ENCODE measurements around the gene SGMS2. TPM values are rescaled to one million over a fixed set of nuclear protein-coding genes. Genes with fewer than 3 reads are reported as not detected.

SGMS2 gene
- total RNA-seq, 1 donor from 2014 or later, result 1.1 TPM

DNA sequence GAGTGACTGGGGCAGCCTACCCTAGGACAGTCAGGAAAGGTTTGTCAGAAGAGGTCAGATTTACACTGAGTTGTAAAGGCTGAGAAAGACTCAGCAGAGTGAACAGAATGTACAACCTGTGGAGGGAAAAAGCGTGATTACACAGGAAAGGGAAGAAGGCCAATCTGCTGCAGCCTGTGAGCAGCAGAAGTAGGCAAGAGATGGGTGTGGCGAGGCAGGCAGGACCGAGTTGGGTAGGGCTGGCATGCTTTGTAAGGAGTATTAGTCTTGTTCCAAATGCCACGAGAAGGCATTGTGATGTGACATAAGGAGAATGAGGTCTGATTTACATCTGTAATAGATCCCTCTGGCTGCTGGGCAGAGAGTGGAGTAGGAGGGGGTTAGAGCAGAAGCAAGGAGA is 12.6 kb downstream of the SGMS2 start:
- Mint-ChIP-seq H3K36me3 (ENCODE audit: low read depth) (no peaks in the 10 kb centered on the region), H3K27me3 (ENCODE audit: insufficient read depth) (peaks cover 6% of the 10 kb centered on the region), H3K4me1 (ENCODE audit: low read depth) (no peaks in the 10 kb centered on the region), H3K27ac (no peak overlapping the region), H3K4me3 (no peak overlapping the region), H3K9me3 (no peaks in the 10 kb centered on the region)
- DNase-seq (ENCODE audit: low spot score), result no peak
- intact Hi-C loops (cut with micrococcal nuclease), result no loop called here

DNA sequence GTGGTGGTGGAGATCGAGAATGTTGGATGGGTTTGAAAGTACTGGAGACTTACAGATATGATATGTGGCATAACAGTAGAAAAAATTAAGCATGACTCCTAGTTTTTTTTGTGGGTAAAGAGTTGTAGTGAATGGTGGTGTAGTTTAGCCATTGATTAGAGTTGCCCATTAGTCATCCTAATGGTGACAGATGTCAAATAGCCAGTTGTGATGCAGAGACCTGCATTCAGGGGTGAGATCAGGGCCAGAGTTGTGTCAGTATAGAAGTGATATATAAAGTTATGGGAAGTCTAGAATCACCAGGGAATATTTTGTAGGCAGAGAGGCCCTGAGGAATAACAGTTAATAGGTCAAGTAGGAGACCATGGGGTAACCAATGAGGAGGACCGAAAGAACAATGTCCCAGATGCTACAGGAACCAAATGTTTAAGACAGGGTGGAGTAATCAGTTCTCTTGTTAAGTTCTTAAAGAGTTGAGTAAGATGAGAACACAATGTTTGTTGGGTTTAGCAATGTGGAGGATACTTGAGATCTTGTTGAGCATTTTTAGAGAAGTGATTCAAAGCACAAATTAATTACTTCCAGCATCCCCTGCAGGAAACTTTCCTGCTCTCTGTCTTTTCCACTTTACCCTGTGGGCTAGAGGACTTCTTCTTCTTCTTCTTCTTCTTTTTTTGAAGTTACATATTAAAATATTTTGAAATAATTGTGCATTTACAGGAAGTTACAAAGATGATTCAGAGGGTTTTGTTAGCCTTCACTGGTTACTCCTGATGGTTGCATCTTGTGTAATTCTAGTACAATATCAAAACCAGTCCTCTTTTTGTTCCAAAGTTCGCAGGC is 13.3 kb downstream of the SGMS2 start:
- intact Hi-C loops (cut with micrococcal nuclease), result no loop called here
- Mint-ChIP-seq H3K9me3 (no peaks in the 10 kb centered on the region), H3K4me3 (no peak overlapping the region), H3K36me3 (ENCODE audit: low read depth) (no peaks in the 10 kb centered on the region), H3K27me3 (ENCODE audit: insufficient read depth) (peaks cover 6% of the 10 kb centered on the region), H3K4me1 (ENCODE audit: low read depth) (no peaks in the 10 kb centered on the region), H3K27ac (no peak overlapping the region)
- no peak for DNase-seq (ENCODE audit: low spot score)

DNA sequence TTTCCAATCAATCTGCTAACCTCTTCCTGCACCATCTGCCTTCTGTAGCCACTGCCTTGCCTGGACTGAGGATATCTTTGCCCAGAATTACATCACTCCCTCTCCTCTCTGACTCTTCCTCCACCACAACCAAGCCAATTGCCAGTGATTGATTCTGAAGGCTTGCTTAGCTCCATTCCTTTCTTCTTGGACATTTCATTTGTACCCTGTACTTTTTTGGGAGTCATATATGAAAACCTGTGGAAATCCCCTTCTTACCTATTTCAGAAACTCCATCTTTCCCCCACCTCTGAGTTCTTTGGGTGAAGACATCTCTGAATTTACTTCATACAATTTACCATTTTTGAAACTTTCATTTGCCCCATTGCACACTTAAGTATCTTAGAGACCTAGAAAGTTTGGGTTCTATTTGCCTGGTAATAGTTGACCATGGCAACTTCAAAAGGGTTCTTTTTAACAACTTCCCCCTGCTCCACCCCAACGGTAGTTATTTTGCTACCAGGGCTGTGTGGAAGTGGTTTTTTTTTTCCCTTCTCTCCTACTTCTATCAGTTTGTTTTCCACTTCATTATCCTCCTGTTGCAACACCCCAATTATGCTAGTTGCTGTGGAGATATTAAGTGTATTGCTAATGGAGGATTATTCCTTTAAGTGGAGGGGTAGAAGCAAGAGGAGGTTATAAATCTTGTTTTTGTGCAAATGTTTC is 14.3 kb downstream of the SGMS2 start:
- Mint-ChIP-seq H3K4me3 (no peak overlapping the region), H3K27ac (no peak overlapping the region), H3K27me3 (ENCODE audit: insufficient read depth) (peaks cover 6% of the 10 kb centered on the region), H3K36me3 (ENCODE audit: low read depth) (no peaks in the 10 kb centered on the region), H3K9me3 (no peaks in the 10 kb centered on the region), H3K4me1 (ENCODE audit: low read depth) (no peaks in the 10 kb centered on the region)
- DNase-seq (ENCODE audit: low spot score), result no peak
- intact Hi-C loops (cut with micrococcal nuclease), result no loop called here

DNA sequence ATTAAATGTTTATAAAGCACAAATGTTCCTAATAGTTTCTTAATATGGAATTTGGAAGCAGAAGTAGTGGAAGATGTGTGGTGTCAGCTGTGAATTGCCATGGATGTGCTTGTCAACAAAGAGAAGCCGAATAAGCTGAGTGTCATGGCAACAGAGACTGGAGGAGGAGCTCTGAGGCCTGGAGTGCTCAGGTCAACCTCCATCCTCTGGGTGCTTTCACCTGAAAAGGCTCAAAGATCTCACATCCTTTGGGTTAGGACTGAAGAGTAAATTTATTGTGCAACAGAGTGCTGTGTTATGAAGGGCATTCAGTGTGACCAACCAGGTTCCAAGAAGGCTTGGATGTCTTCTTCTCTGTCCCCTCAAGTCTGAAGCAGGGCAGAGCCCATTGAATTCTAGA is 18.7 kb downstream of the SGMS2 start:
- Mint-ChIP-seq H3K4me1 (ENCODE audit: low read depth) (no peaks in the 10 kb centered on the region), H3K9me3 (no peaks in the 10 kb centered on the region), H3K4me3 (no peak overlapping the region), H3K27me3 (ENCODE audit: insufficient read depth) (peaks cover 9% of the 10 kb centered on the region), H3K27ac (no peak overlapping the region), H3K36me3 (ENCODE audit: low read depth) (no peaks in the 10 kb centered on the region)
- no peak for DNase-seq (ENCODE audit: low spot score)
- intact Hi-C loops (cut with micrococcal nuclease), result no loop called here

DNA sequence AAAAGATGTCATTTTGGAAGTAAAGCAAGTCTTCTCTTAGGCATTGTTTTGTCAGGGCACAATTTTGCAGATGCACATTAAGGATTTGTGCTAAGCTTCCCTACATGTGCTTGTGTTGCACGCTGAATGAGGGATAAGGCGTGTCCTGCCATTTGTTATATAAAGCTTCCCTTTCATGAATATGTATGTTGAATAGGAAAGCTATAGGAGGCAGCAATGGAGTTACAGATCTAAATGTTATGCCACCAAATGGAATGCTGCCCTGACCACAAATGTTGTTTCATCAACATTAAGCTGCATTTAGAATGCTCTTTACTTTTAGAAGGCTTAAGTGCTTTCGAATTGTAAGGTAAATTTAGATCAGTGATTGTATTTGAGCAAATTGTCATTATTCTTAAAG is 20.9 kb downstream of the SGMS2 start:
- DNase-seq (ENCODE audit: low spot score), result no peak
- H3K9me3 Mint-ChIP-seq, result no peaks in the 10 kb centered on the region

DNA sequence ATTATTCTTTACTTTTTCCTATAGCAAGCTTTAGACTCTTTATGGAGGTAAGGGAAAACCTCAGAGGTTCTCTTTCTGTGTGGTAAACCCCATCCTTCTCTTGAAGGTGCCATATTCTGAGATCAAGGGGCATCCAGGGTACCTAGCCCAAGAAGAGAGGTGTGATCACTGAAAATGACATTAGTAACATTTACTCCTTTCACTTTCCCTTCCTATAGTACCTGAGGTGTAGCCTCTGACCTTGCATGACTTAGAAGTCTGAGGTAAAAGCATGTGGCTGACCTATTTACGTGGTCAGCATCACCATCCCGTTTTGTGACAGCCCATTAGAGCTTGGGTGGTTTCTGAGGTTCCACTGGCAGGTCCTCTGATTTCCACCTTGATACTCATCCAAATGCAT is 25.7 kb downstream of the SGMS2 start:
- H3K4me1 Mint-ChIP-seq (ENCODE audit: low read depth), result no peaks in the 10 kb centered on the region
- H3K4me3 Mint-ChIP-seq, result no peak overlapping the region
- no peaks in the 10 kb centered on the region for H3K36me3 Mint-ChIP-seq (ENCODE audit: low read depth)
- H3K9me3 Mint-ChIP-seq, result no peaks in the 10 kb centered on the region
- DNase-seq (ENCODE audit: low spot score), result no peak
- no peak overlapping the region for H3K27ac Mint-ChIP-seq
- peaks cover 14% of the 10 kb centered on the region for H3K27me3 Mint-ChIP-seq (ENCODE audit: insufficient read depth)
- intact Hi-C loops (cut with micrococcal nuclease), result no loop called here

More for the DNA sequence above, 20.9 kb downstream of the SGMS2 start:
- H3K4me3 Mint-ChIP-seq, result no peak overlapping the region
- H3K27ac Mint-ChIP-seq, result no peak overlapping the region
- H3K27me3 Mint-ChIP-seq (ENCODE audit: insufficient read depth), result peaks cover 4% of the 10 kb centered on the region
- intact Hi-C loops (cut with micrococcal nuclease), result no loop called here
- H3K36me3 Mint-ChIP-seq (ENCODE audit: low read depth), result no peaks in the 10 kb centered on the region
- no peaks in the 10 kb centered on the region for H3K4me1 Mint-ChIP-seq (ENCODE audit: low read depth)

DNA sequence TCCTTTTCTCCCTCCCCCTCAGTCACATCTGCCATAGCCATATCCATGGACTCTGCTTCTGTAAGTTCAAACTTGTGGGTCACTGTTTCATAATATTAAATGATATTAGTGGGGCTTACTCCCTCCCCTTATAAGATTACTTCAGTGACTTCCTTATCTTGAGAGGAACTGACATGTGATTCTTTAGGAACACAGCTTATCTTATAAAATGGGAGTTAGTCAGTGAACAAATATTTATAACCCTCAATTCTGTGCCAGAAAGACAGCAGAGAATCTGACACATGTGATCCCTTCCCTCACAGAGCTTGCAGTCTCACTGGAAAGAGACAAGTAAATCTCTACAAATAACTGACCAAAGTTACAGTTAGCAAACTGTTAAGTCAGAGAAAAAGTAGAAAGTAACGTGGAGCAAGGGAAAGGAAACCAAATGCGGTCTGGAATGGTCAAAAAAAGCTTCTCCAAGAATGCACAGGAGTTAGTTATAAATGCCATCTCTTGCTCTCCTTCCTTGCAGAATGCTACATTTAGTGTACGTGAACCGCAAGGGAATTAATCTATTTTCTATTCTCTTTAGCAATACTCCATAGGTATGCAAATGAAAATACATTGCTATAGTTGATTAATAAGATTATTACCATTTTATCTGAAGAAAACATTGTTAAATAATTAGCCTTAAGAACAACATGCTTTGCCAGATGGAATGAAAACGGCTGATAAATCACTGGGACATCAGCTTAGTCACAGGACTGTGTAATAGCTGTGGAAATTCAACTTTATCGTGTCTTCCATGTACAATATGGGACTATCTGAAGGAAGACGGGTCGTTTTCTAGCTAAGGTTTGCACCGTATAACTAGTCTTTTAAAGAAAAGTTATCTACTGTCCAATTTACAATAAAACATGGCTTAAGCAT is 29.0 kb downstream of the SGMS2 start:
- H3K27ac Mint-ChIP-seq, result no peak overlapping the region
- H3K36me3 Mint-ChIP-seq (ENCODE audit: low read depth), result no peaks in the 10 kb centered on the region
- H3K27me3 Mint-ChIP-seq (ENCODE audit: insufficient read depth), result peaks cover 16% of the 10 kb centered on the region
- H3K9me3 Mint-ChIP-seq, result no peaks in the 10 kb centered on the region
- H3K4me1 Mint-ChIP-seq (ENCODE audit: low read depth), result no peaks in the 10 kb centered on the region
- intact Hi-C loops (cut with micrococcal nuclease), result no loop called here
- H3K4me3 Mint-ChIP-seq, result no peak overlapping the region
- no peak for DNase-seq (ENCODE audit: low spot score)

DNA sequence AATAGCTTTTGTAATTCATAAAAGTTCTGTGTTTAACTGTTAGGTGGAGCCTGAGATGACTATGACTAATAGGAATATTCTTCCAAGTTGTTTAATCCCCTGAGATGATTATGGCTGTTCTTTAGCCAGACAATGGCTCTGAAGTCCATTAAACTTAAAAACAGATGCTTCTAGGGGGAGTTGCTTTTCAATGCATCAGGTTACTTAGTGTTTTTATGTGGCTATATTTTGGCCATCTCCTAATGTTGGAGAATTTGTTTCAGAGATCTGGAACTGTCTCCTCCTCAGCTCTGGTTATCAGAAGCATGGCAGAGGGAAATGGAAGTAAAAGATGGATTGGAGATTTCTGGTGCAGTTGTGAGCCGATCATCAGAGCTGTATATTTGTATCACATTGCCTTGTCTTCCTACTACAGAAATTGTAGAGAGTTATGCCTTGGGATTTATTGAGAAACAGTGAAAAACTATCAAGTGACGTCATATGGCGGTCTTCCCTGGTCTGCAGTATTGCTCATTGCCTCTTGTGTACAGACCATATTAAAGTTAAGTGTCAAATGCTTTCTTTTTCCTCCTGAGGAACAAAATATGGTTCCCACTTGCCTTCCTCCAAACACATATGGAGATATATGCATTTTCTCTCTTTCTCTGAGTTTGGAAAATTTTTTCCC is 29.8 kb downstream of the SGMS2 start:
- Mint-ChIP-seq H3K4me1 (ENCODE audit: low read depth) (no peaks in the 10 kb centered on the region), H3K27me3 (ENCODE audit: insufficient read depth) (peaks cover 16% of the 10 kb centered on the region), H3K36me3 (ENCODE audit: low read depth) (no peaks in the 10 kb centered on the region), H3K27ac (no peak overlapping the region), H3K9me3 (no peaks in the 10 kb centered on the region), H3K4me3 (no peak overlapping the region)
- DNase-seq (ENCODE audit: low spot score), result no peak
- intact Hi-C loops (cut with micrococcal nuclease), result no loop called here

DNA sequence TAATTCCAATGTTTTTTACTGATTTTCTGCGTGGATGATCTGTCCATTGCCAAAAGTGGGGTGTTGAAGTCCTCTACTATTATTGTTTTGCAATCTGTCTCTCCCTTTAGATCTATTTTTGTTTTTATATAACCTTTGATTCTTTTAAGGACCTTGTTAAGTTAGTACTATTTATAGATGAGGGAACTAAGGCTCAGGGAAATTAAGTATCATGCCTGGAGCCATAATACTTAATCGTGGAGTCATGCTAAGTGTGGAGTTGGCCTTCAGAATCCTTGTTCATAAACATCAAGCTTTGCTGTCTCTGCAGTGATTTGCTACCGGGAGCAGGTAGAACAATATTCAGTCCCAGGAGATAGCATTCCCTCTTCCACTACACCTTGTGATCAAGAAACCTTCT is 31.0 kb downstream of the SGMS2 start:
- peaks cover 16% of the 10 kb centered on the region for H3K27me3 Mint-ChIP-seq (ENCODE audit: insufficient read depth)
- no peak for DNase-seq (ENCODE audit: low spot score)
- no peaks in the 10 kb centered on the region for H3K36me3 Mint-ChIP-seq (ENCODE audit: low read depth)
- H3K4me1 Mint-ChIP-seq (ENCODE audit: low read depth), result no peaks in the 10 kb centered on the region
- H3K27ac Mint-ChIP-seq, result no peak overlapping the region
- intact Hi-C loops (cut with micrococcal nuclease), result no loop called here
- H3K4me3 Mint-ChIP-seq, result no peak overlapping the region
- H3K9me3 Mint-ChIP-seq, result no peaks in the 10 kb centered on the region

DNA sequence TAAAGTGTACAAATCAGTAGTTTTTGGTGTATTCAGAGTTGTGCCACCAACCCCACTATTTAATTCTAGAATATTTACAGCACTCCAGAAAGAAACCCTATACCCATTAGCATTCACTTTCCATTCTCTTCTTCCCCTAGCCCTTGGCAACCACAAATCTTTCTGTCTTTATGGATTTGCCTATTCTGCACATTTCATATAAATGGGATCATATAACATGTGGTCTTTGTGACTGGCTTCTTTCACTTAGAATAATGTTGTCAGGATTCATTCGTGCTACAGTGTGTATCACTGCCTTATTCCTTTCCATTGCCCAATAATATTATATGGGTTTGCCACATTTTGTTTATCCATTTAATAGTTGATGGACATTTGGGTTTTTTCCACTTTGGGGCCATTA is 32.2 kb downstream of the SGMS2 start:
- intact Hi-C loops (cut with micrococcal nuclease), result no loop called here
- Mint-ChIP-seq H3K9me3 (no peaks in the 10 kb centered on the region), H3K27ac (no peak overlapping the region), H3K4me3 (no peak overlapping the region), H3K36me3 (ENCODE audit: low read depth) (no peaks in the 10 kb centered on the region), H3K4me1 (ENCODE audit: low read depth) (no peaks in the 10 kb centered on the region), H3K27me3 (ENCODE audit: insufficient read depth) (peaks cover 12% of the 10 kb centered on the region)
- no peak for DNase-seq (ENCODE audit: low spot score)

DNA sequence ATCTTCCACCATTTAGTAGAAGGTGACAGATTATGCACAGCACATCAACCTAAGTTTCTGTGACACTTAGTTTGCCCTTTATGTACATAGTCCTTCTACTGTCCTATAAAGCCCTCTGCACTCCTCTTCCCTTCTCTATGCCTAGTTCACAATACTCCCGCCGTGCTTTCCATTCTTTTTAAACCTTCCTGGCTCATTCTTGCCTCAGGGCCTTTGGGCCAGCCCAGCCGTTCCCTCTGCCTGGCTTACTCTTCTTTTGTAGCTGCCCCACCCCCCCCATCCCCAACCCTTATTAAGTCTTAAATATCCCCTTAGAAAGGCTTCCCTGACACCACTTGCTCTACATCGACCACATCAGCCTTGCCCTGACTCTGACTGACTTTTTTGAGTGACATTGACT is 33.0 kb downstream of the SGMS2 start:
- Mint-ChIP-seq H3K27ac (no peak overlapping the region), H3K4me1 (ENCODE audit: low read depth) (no peaks in the 10 kb centered on the region), H3K4me3 (no peak overlapping the region), H3K9me3 (no peaks in the 10 kb centered on the region), H3K36me3 (ENCODE audit: low read depth) (no peaks in the 10 kb centered on the region), H3K27me3 (ENCODE audit: insufficient read depth) (peaks cover 12% of the 10 kb centered on the region)
- intact Hi-C loops (cut with micrococcal nuclease), result no loop called here
- DNase-seq (ENCODE audit: low spot score), result no peak

DNA sequence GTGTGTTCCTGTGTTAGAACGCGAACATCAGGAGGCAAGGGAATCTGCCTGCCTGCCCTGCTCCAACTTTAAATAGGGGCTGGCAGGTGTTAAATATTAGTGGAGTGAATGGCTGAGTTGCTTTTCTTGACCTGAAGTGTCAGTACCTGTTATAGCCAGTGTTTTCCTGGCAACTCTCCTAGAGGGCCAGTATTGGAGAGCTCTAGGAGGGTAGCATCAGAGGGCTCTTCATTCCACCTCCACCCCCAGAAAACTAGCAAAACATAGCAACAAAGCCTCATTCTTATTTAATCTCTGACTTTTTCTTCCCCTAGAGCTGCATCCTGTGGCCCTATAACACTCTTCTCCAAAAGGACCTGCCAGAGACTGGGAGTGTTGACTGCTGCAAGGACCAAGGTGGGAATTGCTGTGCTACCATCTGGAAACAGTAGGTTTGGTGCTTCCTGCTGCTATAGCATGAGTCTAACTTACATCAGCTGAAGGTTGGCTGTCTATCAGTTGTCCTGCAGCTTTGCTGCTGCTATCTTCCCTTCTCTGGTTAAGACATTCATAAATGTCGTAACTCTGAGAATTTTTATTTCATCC is 33.5 kb downstream of the SGMS2 start:
- H3K27me3 Mint-ChIP-seq (ENCODE audit: insufficient read depth), result peaks cover 12% of the 10 kb centered on the region
- intact Hi-C loops (cut with micrococcal nuclease), result no loop called here
- H3K4me3 Mint-ChIP-seq, result no peak overlapping the region
- H3K9me3 Mint-ChIP-seq, result no peaks in the 10 kb centered on the region
- no peak overlapping the region for H3K27ac Mint-ChIP-seq
- DNase-seq (ENCODE audit: low spot score), result no peak
- H3K36me3 Mint-ChIP-seq (ENCODE audit: low read depth), result no peaks in the 10 kb centered on the region
- H3K4me1 Mint-ChIP-seq (ENCODE audit: low read depth), result no peaks in the 10 kb centered on the region

Measured in activated T-helper 1 cell treated with anti-CD3 and anti-CD28 coated beads, Interleukin-12 subunit alpha, Interleukin-12 subunit beta, Interleukin-2, Interleukin-4 antibody, amounts not matched to agents 30 ng/mL and 10 ng/mL and 1 ng/mL, durations not matched to agents 14 hours and 24 hours and 36 hours (primary cell).